GM21825 (cell line): ENCODE results near the gene KIF17.

Source experiments
- ATAC-seq: cut with Tn5 transposase; IDR thresholded peaks from one replicate; pipeline ENCODE4 v1.9.1; 2021; ENCODE audit warnings: mild to moderate bottlenecking, moderate library complexity; ENCODE audit not compliant: unreplicated experiment

Gene KIF17

GRCh38 chr1:20712215-20712577, 5.6 kb downstream of the KIF17 start:
- ATAC-seq: no peak

GRCh38 chr1:20711285-20712214, 6.3 kb downstream of the KIF17 start:
- ATAC-seq: no peak

- ATAC-seq: no peak
Measured at GRCh38 chr1:20710469-20711284, 7.1 kb downstream of the KIF17 start.

- no peak for ATAC-seq
Measured at GRCh38 chr1:20709868-20710267, 7.9 kb downstream of the KIF17 start.

- no peak for ATAC-seq
Measured at GRCh38 chr1:20708891-20709290, 8.9 kb downstream of the KIF17 start.

- no peak for ATAC-seq
Measured at GRCh38 chr1:20708057-20708456, 9.8 kb downstream of the KIF17 start.

- ATAC-seq: no peak
Measured at GRCh38 chr1:20706841-20707240, 11.0 kb downstream of the KIF17 start.

GRCh38 chr1:20705203-20705755, 12.5 kb downstream of the KIF17 start:
- no peak for ATAC-seq

- no peak for ATAC-seq
Measured at GRCh38 chr1:20704390-20705202, 13.2 kb downstream of the KIF17 start.

GRCh38 chr1:20703124-20703756, 14.6 kb downstream of the KIF17 start:
- ATAC-seq: no peak

GRCh38 chr1:20702416-20702815, 15.4 kb downstream of the KIF17 start:
- ATAC-seq: no peak

GRCh38 chr1:20701847-20702246, 16.0 kb downstream of the KIF17 start:
- ATAC-seq: no peak

GRCh38 chr1:20701446-20701845, 16.4 kb downstream of the KIF17 start:
- ATAC-seq: no peak

- ATAC-seq: no peak
Measured at GRCh38 chr1:20700636-20701215, 17.1 kb downstream of the KIF17 start.

GRCh38 chr1:20699558-20699957, 18.2 kb downstream of the KIF17 start:
- ATAC-seq: no peak

GRCh38 chr1:20698195-20698910, 19.5 kb downstream of the KIF17 start:
- ATAC-seq: no peak

GRCh38 chr1:20697563-20697962, 20.2 kb downstream of the KIF17 start:
- no peak for ATAC-seq

GRCh38 chr1:20696397-20697333, 21.1 kb downstream of the KIF17 start:
- ATAC-seq: peak; percentile 63
